SKM-1 treated with dmso at 0.1 percent for 144 hours (cell line): ENCODE data around the gene MMP12.
"Not testable (repeated sequence)": the region's sequence is repeated elsewhere in the genome, so short reads cannot be mapped to it uniquely, and the experiment has no call there.

Experiments
- DNase-seq: peaks from one replicate; lab custom pipeline; 2025; ENCODE audit not compliant: unreplicated experiment; lab: John Stamatoyannopoulos, UW

Gene MMP12

GRCh38 chr11:102874852-102875251, at the start of gene MMP12:
TSS of gene MMP12 (minus strand) at chr11:102874982. CDS start at chr11:102874937, 45 bp downstream.
- no peak for DNase-seq

GRCh38 chr11:102921587-102922220, 46.9 kb upstream of the MMP12 start:
- no peak for DNase-seq

DNA sequence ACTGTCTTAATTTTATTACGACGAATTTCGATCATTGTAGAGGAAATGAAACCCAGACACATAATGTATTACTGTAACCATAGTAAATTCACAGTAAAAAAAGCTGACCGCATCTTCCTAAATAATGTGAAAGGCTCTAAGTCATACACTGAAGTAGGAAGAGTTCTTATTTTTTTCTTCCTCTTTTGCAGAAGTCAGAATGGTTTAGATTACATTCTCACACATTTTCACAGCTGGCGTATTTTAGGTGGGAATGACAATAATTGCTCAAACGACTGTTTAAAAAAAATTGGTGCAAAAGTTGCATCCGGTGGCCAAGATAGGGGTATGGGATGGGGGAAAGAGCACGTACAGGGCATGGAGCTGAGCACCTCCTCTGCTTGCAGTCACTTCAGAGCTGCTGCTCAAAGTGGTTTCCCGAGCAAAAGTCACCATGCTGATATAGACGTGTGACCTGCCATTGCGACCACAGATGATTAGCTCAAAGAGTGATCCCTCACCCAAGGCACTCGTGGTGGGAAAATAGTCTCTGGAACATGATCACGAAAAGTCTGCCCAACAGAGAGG, 45.4 kb upstream of the MMP12 start:
- peak; percentile 59 for DNase-seq

- DNase-seq, result no peak
Measured at GRCh38 chr11:102915044-102915375, 40.2 kb upstream of the MMP12 start.

- DNase-seq, result peak; percentile 10
Measured at GRCh38 chr11:102914238-102915043, 39.7 kb upstream of the MMP12 start.

DNA sequence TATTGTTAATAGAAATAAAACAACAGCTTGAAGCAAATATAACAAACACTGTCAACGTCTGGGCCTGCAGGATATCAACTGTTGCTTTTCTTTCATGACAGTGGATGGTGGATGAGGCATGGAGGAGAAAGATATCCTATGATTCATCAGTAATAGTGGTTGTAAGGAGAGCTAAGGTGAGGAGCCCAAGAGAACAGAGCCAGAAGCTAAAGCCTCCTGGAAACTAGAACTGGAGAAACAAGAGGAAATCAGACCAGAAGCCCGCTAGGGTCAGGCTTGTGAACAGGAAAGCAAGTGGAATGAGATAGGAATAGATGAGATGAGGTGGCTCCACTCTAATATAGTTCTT, 37.7 kb upstream of the MMP12 start:
- DNase-seq, result no peak

GRCh38 chr11:102911758-102912481, 37.1 kb upstream of the MMP12 start:
- DNase-seq, result no peak

- not testable (repeated sequence) for DNase-seq
Measured at GRCh38 chr11:102905848-102906247, 31.1 kb upstream of the MMP12 start.

DNA sequence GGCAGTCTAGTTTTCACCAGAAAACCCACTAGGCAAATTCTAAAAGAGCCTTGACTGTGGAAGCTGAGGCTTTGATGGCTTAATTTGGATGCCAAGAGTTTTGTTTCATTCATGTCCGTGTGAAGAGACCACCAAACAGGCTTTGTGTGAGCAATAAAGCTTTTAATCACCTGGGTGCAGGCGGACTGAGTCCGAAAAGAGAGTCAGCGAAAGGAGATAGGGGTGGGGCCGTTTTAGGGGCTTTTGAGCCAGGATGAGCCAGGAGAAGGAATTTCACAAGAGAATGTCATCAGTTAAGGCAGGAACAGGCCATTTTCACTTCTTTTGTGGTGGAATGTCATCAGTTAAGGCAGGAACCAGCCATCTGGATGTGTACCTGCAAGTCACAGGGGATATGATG, 29.1 kb upstream of the MMP12 start:
- not testable (repeated sequence) for DNase-seq

GRCh38 chr11:102900346-102900745, 25.6 kb upstream of the MMP12 start:
- DNase-seq, result no peak

DNA sequence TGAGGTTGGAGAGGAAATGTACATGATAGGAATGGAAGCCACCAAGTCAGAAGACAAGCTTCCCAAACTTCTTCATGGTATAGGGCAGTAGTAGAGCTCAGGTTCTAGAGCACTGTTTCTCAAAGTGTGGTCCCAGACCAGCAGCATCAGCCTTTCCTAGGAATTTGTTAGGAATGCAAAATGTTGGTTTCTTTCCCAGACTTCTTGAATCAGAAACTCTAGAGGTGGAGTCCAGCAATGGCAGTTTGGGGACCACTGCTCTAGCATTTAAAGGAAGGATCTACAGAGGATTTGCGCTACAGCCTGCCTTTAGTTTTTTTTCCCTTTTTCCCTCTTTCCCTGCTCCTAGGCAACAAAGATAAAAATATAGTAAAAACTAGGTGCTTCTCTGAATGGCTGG, 17.0 kb upstream of the MMP12 start:
- DNase-seq, result no peak

GRCh38 chr11:102886999-102887398, 12.2 kb upstream of the MMP12 start:
- DNase-seq, result no peak

- DNase-seq, result no peak
Measured at GRCh38 chr11:102883141-102883540, 8.4 kb upstream of the MMP12 start.

- DNase-seq, result no peak
Measured at GRCh38 chr11:102882389-102883024, 7.7 kb upstream of the MMP12 start.

- DNase-seq, result no peak
Measured at GRCh38 chr11:102879801-102880200, 5.0 kb upstream of the MMP12 start.

GRCh38 chr11:102878595-102878994, 3.8 kb upstream of the MMP12 start:
- no peak for DNase-seq

DNA sequence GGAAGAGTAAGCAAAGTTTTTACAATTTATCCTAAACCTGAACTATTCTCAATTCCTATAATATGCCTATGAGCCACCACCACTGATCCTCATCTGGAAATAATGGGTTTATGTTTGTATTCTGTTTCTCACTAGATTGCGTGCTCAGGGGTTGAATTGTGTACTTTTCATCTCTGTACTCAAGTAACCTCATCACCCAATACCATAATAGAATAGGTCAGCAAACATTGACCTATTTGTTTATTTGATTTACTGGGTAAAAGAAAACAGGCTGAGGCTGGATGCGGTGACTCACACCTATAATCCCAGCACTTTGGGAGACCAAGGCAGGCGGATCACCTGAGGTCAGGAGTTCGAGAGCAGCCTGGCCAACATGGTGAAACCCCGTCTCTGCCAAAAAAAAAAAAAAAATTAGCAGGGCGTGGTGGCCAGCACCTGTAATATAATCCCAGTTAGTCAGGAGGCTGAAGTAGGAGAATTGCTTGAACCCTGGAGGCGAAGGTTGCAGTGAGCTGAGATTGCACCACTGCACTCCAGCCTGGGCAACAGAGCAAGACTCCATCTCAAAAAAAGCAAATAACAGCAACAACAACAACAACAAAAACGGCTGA, 5.3 kb downstream of the MMP12 start:
- DNase-seq, result not testable (repeated sequence)

GRCh38 chr11:102868339-102868738, 6.4 kb downstream of the MMP12 start:
- no peak for DNase-seq

DNA sequence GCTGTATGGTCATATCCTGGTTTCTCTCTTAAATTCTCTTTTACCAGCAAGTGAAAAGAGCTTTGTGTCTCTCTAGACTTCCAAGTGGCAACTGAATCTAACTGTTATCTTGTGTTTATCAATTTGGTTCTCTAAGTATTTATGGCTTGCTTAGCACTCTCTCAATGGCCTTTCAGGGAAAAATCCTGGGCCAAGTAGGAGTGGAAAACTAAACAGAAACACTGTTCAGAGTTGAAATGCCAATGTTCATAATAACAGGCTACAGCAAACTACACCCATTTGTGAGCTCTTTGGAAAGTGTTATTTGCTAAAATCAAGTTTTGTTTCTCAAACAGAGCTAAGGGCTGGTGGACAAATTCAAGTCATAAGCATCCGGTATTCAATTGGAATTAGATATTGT, 10.1 kb downstream of the MMP12 start:
- no peak for DNase-seq

GRCh38 chr11:102853956-102854355, 20.8 kb downstream of the MMP12 start:
- no peak for DNase-seq

DNA sequence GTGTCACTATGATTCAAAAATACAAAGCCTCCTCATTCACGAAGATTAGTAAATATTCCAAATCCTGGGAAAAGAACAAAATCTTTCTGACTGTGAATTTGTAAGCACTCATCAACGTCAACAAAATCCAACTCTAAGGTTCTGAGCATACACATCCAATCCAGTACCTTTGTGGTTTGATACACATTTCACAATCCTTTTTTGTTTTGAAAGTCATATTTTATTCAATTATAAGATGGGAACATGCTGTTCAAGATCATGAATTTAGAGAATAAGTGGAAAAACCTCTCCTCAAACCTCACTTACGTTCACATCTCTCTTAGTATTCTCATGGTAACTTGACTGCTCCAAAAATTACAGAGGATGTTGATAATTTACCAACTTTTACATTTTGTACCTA, 21.7 kb downstream of the MMP12 start:
- DNase-seq, result no peak
